ENCODE measurements around the gene CDH12.

- TF ChIP-seq TAF1 (IDR thresholded peaks at IDR 0.05; ENCODE audit: borderline replicate concordance, insufficient read depth, low read length) (no peak), SIN3A (IDR thresholded peaks at IDR 0.05; ENCODE audit: borderline replicate concordance, insufficient read depth, low read length) (no peak), POLR2AphosphoS5 (IDR thresholded peaks at IDR 0.05; ENCODE audit: low read depth, low read length) (no peak), REST (IDR thresholded peaks at IDR 0.05; ENCODE audit: insufficient read depth in 1 of 2, low read depth in 2 of 2, low read length in 2 of 2) (no peak), FOXP2 (optimal IDR thresholded peaks at IDR 0.05; ENCODE audit: borderline replicate concordance, extremely low read depth, extremely low read length, insufficient read depth) (no peak)
These were observed 1114.0 kb downstream of the CDH12 start for GRCh38 chr5:21739096-21739495.

Measured in PFSK-1 (cell line).